GM18498 (cell line): ENCODE results near the gene CCN5.
"Not testable (repeated sequence)": the region's sequence is repeated elsewhere in the genome, so short reads cannot be mapped to it uniquely, and the experiment has no call there.

Experiments
- ATAC-seq: cut with Tn5 transposase; IDR thresholded peaks from one replicate; pipeline ENCODE4 v1.9.1; 2021; ENCODE audit warnings: mild to moderate bottlenecking, moderate library complexity; ENCODE audit not compliant: unreplicated experiment

The CCN5 gene

DNA sequence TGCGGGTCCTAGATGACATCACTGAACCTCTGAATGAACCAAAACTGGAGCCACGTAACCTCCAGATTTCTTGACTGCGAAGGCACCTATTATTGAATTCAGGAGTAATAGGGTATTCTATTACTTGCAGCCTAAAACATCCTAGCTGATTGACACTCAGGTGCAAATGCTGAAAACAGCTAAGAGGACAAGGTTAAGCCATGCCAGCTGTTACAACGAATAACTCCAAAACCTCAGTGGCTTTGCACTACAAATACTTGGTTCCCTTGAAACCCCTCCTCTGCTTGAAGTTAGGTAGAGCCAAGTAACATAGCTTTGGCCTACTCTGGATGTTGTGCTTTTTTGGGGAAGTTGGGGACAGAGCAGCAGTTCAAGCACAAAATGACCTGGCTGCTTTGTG lies 21.0 kb upstream of the CCN5 start:
- ATAC-seq = no peak

DNA sequence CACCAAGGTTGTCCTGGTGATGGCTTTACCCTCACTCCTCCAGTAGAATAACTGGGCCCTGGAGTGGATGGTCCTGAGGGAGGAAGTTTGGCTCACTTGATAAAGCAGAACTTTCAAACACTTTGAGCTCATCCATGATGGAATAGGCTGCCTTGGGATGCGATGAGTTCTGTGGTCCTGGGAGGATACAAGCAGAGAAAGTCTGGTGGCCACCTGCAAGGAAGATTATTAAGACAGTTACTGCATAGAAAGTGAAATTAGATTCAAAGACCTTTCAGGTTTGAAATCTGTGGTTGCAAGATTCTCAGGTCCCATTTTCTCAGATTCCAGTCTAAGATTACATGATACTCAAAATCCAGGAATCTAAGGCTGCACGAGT lies 19.9 kb upstream of the CCN5 start:
- no peak for ATAC-seq

DNA sequence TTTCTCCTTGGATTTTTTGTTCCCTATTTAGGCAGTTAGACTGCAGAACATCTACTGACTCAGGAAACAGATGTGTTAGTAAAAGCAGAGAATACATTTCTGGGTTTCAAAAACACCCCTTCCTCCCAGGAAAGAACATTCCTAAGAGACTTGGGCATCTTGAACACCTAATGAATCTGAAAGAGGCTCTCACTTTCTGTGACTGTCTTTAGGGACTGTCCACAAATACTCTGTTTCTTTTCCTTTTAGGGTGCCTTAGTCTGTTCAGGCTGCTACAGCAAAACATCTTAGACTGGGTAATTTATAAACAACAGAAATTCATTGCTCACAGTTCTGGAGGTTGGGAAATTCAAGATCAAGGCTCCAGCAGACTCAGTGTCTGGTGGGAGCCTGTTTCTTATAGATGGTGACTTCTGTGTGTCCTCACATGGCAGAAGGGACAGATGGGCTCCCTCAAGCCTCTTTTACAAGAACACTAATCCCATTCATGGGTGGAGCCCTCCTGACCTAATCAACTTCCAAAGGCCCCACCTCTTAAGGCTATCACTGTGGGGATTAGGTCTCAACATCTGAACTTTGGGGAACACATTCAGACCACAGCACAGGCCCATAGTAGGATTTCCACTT lies 19.4 kb upstream of the CCN5 start:
- ATAC-seq = peak; percentile 45

DNA sequence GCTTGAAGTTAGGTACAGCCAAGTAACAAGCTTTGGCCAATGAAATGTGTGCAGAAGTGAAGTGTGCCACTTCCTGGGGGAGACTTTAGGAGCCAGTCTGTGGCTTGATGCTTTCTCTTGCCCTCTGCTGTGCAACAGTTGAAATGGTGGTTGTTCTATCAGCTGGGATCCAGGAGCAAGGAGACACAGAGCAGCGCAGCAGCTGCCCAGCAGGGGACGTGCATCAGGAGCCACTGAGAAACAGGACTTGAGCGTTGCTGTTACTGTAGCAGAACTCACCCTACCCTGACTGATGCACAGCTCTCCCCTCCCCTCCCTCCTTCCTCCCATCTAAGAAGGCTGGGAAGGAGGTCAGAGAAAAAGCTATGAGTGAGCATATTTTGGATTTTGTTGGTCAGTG lies 18.9 kb upstream of the CCN5 start:
- ATAC-seq = no peak

DNA sequence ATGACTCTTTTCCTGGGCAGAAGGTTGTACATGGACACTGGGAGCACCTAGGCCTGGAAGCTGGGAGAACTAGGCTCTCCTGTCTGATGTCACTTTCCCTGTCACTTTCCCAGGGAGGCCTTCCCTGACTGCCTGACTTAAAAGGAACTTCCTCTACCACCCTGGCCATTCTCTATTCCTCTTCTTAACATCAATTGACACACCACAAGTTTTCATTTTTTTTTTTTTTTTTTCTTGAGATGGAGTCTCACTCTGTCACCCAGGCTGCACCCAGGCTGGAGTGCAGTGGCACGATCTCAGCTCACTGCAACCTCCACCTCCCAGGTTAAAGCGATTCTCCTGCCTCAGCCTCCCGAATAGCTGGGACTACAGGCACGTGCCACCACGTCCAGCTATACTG lies 18.1 kb upstream of the CCN5 start:
- ATAC-seq = not testable (repeated sequence)

DNA sequence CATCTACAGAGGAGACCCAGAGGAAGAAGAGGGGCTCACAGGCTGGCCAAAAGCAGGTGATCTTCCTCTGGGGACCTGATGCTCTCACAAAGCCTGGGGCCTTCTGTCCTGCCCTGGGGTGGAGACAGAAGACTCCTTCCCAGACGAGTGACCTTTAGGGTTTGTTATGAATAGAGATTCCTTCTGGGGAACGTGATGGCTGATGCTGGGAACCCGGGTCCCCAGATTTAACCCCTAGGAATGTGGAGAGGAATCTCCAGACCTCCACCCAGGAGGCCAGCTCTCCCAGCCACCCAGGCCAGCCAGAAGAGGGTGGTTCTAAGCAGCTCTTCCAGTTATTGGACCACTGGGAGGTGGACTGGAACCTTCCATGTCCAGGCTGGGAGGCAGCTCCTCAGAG lies 16.8 kb upstream of the CCN5 start:
- no peak for ATAC-seq

DNA sequence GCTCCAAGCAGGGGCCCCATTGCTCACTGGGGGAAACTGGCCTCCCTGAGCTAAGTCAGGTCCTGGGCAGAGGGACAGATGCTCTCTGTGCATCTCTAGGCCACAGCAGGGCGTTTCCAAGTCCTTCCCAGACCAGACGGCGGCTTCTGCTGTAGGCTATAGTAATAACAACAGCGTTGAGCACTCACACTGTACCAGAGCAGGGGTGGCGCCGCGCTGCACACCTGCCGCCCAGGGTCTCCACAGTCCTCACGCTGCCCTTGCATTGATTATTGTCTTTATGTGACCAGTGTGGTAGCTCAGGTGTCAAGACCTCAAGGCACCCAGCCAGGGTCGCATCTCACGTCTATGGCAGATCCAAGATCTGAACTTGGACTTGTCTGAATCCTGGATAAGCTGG lies 14.9 kb upstream of the CCN5 start:
- no peak for ATAC-seq

DNA sequence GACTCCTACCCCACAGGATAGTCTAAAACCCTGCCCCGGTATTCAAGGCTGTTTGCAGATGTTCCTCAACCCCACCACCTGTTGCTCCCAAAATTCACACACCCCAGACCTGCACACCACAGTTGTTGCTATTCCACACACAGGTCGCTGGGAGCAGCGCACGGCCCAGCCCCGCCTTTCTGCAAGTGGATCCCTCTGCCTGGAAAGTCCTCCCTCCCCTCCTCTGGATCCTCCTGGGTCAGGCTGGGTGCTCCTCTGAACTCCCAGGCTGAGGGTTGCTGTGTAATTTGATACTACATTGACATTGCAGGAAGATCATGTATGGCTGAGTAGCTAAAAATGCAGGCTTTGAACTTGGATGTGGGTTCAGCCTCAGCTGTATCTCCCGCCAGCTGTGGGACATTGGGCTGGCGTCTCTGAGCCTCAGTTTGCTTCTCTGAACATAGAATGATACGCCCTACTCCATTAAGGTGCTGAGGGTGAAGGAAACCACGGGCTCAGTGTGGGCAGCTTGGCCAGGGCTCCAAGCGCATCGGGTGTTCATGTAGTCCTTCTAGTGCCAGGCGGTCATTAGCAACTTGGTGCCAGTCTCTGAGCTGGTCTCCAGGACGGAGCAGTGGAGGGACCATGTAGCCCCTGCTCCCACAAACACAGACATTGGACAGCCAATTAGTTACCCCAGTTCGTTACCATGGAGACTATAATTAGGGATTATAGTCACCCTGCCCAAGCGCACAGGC lies 13.9 kb upstream of the CCN5 start:
- no peak for ATAC-seq

DNA sequence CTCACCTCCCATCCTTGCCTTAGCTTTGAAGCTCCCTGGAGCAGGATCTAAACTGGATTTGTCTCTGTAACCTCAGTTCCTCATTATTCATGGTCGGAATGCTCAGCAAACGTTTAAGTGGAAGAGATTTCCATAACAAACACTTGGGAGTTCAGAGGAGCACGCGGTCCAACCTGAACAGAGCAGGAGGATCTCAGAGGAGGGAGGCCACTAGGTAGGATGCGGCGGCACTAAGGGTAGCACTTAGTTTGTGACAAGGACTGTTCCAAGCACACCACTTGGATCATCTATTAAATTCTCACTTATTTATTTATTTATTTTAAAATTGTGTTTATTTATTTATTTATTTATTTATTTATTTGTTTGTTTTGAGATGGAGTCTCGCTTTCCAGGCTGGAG lies 13.3 kb upstream of the CCN5 start:
- ATAC-seq = no peak

DNA sequence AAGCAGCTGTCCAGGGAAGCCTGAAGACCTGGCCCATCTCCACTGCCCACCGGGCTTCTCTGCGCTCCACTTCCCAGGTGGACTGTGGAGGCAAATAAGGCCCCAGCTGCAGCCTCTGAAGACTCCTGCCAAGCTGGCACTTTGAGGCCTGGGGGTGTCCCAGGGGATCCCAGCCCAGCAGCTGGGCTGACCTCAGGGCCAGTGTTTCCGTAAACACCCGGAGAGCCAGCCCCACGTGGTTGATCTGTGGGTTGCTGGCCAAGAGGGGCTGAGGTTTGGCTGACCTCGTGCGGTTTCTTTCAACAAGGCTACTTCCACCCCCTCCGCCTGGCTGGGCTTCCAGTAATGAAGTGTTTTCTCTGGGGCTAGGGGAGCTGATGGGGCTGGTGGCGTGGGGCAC lies 12.4 kb upstream of the CCN5 start:
- peak; percentile 54 for ATAC-seq

DNA sequence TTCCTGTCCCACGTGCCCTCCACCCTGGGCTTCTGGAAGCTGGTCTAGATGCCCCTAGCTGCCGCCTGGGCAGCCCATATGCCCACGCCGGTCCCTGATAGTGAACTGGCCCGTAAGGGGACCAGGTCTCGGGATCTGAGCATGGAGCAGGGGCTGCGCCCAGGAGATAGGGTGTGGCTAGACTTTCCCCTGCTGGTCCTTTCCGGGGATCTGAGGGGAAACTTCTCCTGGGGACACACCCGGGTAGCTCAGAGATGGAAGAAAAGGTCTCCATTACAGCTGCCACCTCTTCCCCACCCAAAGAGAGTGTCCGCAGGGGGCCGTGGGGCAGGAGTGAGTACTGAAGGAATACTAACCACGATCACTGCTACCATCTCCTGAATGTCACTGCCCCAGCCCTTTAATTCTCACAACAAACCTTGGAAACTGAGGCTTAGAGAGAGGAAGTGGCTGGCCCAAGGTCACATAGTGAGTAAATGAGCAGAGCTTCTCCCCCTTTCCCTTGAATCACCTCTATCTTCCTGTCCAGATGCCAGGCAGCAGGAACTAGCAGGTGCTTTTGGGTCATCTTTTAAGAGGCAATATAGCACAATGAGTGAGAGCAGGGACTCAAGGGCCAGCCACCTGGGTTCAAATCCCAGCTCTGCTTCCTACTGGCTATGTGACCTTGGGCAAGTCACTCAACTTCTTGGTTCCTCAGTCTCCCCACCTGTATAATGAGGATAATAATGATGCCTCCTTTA lies 11.8 kb upstream of the CCN5 start:
- ATAC-seq = no peak

DNA sequence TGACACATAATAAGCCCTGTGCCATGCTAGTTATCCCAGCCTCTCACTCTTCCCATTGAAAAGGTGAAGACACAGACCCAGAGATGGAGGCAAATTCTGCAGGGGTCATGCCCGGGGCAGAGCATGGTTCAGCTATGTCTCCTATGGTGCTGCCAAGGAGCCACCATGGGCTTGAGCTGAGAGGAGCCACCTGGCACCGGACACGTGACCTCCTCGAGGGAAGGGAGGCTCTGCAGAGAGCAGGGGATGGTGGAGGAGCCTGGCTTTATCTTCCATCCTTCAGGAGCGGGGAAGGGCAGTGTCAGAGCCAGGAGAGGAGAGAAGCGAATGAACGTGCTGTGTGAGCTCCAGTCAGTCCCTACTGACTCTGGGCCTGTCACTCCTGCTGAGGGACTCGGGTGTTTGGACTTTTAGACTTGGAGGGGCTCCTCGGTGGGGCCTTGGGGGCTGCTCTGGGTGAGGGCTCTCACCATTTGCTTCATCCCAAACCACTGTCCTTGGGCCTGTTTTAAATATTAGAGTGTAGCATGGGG lies 11.1 kb upstream of the CCN5 start:
- ATAC-seq = no peak

DNA sequence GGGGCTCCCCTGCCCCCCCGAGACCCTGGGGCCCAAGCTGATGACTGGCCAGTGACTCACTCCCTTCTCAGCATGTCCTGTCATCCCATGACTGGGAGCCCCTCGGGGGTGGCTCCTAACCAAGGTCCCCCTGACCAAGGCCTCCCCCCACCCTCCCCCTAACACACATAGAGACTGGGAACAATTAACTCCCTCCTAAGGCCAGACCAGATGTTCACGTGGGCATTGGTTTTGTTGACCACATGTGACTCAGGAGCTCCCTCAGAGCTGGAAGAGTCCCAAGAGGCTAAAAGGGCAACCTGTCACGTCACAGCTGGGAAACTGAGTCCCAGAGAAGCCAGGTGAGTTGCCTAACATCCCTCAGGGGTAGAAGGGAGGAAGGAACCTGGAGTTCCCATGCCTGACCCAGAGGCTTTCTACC lies 10.6 kb upstream of the CCN5 start:
- ATAC-seq = no peak

DNA sequence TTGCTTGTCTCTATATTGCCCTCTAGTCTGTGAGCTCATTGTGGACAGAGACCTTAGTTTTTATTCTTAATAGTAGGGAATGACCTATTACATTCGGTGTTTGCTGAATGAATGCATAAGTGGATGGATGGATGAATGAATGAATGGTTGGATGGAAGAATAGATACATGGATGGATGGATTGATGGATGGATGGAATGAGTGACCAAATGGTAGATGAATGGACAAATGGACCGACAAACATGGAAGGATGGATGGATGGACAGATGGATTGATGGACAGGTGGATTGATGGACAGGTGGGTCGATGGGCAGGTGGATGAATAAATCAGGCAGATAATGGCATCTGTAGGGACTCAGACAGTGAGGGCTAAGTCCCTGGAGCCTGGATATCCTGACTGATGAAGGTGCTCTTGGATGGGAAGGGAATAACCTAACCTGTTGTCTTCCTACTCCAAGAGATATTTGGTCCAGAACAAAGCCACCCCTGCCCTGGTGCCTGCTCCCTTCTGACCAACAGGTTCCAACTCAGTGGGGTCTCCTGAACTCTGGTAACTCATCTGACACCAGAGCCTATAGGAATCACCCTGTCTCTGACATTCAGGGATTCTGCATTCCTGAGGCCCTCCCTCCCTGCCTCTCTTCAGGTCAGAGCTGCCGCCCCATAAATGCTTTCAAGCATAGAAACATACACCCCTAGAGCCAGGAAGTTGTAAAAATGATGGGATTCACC lies 9.6 kb upstream of the CCN5 start:
- ATAC-seq = no peak

DNA sequence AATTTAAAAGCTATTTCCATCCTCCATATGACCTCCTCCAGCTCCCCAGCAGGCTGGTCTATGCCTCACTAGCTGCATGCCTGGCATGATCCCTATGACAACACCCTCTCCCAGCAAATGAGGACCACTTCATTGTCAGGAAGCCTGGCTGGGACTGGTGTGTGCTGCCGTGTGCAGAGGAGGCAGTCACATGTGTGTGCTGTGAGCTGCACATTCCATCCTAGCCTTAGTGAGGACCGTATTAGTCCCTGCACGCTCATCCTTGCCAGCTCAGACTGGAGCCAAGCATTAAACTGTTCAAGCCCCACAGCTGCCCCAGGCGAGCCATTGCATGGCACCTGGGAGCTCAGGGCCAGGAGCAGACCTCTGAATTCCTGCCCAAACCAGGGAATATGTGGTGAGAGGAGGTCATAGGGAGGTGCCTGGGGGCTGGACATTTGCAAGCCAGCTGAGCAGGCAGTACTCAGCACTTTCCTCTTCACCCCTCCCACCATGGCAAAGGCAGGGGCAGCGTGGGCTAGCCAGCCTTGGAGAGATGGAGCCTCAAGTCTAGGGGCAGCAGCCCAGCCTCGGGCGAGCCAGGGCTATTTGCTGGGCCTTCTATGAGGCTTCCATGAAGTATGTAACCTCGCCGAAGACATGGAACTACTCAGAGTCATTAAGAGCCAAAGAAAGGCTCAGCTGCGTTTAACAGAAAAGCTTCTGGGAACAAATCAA lies 8.7 kb upstream of the CCN5 start:
- ATAC-seq = no peak

DNA sequence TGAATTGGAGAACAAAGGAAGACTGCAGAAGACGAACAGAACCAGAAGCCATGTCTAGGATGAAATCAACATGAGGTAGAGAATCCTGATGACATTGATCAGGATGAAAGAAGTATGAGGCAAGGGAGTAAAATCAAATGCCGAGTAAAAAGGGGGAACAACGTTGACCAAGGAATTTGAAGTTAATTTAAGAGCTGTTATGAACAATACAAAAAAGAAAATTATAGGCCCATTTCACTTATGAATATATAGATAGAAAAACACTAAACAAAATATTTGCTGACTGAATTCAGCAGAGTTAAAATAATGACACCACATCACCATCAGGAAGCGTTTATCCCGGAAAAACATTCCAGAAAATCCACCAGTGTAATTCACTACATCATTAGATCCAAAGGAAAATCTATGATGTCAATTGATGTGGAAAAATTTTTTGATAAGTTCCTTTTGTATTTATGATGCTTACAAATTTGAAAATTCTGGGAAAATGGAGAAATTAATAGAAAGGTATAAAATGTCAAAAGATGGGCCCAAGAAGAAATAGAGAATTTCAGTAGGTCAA lies 8.1 kb upstream of the CCN5 start:
- ATAC-seq = no peak

DNA sequence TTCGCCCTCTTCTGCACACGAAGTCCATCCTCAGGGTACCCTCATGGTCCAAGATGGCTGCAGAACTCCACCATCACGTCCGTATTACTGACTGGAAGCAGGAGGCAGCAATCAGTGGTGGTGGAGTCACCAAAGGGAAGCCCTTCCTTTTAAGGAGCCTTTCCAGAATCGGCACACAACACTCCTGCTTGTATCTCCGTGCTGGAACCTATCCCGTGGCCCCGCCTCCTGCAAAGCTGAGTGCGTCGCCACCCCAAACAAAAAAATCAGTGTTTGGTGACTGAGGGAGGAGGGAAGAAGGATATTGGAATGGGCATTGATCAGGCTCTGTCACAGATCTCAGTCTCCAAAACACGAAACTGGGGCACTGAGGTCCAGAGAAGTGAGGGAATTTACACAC lies 5.8 kb upstream of the CCN5 start:
- ATAC-seq = no peak

DNA sequence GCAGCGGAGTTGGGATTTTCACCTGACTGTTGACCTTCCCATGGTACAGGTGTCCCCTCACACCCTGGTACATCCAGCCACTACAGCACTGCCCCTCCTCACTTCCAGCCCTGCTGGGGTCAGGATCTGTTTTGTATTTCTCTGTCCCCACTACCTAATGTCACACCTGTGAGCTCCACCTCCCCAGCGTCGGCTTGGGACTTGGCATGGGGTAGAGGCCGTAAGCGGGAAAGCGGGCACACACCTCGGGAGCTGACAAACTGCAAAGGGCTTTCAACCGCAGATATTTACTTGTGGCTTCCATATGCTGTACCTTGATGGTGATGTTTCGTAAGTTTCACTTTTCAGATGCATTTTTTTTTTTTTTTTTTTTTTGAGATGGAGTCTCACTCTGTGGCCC lies 5.4 kb upstream of the CCN5 start:
- no peak for ATAC-seq

DNA sequence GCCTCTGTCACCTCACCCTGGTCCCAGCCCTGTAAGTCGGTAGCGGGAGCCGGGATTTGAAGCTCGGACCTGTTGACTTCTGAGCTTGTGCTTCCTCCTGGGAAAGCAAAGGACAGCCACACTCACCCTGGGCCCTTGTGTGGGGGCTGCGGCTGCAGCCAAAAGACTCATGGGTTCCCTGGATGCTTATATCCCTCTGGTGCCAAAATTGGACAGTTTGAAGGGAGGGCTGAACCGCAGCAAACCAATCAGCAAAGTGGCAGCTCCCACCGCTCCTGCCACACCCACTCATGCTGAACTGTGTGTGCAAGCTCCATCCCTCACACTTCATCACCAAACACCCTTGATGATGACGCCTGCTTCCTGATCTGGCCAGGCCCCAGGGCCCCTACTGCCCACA lies 3.9 kb upstream of the CCN5 start:
- ATAC-seq = no peak

DNA sequence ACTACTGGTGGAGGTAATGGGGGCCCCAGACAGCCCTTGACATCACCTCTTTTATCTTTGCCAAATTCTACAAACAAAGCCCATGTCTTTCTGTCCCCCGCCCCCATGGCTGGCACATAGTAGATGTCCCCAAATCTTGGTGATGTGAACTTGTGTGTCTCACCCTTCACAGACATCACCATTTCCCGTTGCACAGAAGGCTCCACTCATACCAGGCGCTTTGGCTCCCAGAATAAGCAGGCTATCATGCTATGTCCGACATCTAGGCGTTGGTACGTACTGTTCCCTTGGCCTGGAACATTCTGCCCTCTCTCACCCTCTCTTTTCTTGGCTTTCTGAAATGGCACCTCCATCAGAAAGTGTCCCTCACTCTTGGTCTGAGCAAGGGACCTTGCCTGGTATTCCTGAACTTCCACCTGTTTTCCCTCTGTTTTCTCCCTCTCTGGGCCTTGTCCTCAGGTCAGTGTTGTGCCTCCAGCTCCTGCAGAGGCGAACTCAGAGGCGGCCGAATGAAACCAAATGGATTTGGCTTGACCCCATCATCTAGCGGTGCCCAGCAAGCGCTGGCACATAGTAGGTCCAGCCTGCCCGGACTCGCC lies 968 bp upstream of the CCN5 start:
- ATAC-seq = no peak
